HL-60 (cell line): ENCODE results near the gene BCAS3.

Source experiments
- CTCF ChIP-seq: IDR thresholded peaks from one replicate; pipeline ENCODE4 v1.5.1; 2011; ENCODE audit warnings: low read length, control low read depth, inconsistent platforms; ENCODE audit not compliant: insufficient read depth
- GABPA ChIP-seq: IDR thresholded peaks from 2 replicates; pipeline ENCODE4 v1.6.1; 2012; ENCODE audit warnings: low read depth
- REST ChIP-seq: IDR thresholded peaks from 2 replicates; pipeline ENCODE4 v1.6.1; 2012; ENCODE audit warnings: low read depth; ENCODE audit not compliant: insufficient replicate concordance

- TF ChIP-seq CTCF (no peak), GABPA (no peak), REST (no peak)
These were observed 187.0 kb downstream of the BCAS3 start for GRCh38 chr17:60864708-60865005.
